ENCODE measurements around the gene OASL. TPM values are rescaled to one million over a fixed set of nuclear protein-coding genes. Genes with fewer than 3 reads are reported as not detected.

The OASL gene
- polyA plus RNA-seq, 1 of the 3 experiments (the other 2 are of a cell fraction) = 0.41 TPM

DNA sequence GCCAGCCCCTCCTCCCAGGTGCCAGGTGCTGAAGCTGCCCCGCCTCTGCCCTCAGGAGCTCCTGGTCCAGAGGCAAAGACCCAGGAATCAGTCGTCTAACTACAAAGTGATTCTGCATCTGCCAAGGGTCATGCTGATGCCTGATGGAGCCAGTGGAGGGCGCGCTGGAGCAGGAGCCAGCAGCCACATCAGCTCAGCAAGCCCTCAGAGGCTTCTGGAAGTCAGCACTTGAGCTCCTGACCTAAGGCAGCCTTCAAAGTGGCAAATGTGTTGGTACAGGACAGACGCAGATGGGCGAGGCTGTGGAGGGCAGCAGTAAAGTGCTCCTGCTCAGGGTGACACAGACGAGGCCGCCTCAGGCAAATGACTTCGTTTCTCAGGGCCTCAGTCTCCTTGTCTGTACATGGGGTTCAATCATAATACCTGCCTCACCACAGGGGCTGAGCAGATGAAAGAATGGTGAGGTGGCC, 33.7 kb downstream of the OASL start:
- TF ChIP-seq, protein P1, sequence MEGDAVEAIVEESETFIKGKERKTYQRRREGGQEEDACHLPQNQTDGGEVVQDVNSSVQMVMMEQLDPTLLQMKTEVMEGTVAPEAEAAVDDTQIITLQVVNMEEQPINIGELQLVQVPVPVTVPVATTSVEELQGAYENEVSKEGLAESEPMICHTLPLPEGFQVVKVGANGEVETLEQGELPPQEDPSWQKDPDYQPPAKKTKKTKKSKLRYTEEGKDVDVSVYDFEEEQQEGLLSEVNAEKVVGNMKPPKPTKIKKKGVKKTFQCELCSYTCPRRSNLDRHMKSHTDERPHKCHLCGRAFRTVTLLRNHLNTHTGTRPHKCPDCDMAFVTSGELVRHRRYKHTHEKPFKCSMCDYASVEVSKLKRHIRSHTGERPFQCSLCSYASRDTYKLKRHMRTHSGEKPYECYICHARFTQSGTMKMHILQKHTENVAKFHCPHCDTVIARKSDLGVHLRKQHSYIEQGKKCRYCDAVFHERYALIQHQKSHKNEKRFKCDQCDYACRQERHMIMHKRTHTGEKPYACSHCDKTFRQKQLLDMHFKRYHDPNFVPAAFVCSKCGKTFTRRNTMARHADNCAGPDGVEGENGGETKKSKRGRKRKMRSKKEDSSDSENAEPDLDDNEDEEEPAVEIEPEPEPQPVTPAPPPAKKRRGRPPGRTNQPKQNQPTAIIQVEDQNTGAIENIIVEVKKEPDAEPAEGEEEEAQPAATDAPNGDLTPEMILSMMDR (IDR thresholded peaks at IDR 0.05) = peak; percentile 77
- TF ChIP-seq, protein P2, sequence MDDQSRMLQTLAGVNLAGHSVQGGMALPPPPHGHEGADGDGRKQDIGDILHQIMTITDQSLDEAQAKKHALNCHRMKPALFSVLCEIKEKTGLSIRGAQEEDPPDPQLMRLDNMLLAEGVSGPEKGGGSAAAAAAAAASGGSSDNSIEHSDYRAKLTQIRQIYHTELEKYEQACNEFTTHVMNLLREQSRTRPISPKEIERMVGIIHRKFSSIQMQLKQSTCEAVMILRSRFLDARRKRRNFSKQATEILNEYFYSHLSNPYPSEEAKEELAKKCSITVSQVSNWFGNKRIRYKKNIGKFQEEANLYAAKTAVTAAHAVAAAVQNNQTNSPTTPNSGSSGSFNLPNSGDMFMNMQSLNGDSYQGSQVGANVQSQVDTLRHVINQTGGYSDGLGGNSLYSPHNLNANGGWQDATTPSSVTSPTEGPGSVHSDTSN (IDR thresholded peaks at IDR 0.05) = no peak
- TF ChIP-seq RAD21 (IDR thresholded peaks at IDR 0.05; ENCODE audit: low read length) (peak; percentile 63), SMC3 (IDR thresholded peaks at IDR 0.05; ENCODE audit: low read depth, low read length) (peak; percentile 72), NFIC (IDR thresholded peaks at IDR 0.05; ENCODE audit: borderline replicate concordance) (no peak), FOXM1 (IDR thresholded peaks at IDR 0.05; ENCODE audit: low read depth) (no peak), POLR2AphosphoS5 (IDR thresholded peaks at IDR 0.05; ENCODE audit: low read depth, low read length) (no peak), TAF1 (IDR thresholded peaks at IDR 0.05; ENCODE audit: borderline replicate concordance, low read depth, low read length) (no peak)
- TF ChIP-seq, protein P3, sequence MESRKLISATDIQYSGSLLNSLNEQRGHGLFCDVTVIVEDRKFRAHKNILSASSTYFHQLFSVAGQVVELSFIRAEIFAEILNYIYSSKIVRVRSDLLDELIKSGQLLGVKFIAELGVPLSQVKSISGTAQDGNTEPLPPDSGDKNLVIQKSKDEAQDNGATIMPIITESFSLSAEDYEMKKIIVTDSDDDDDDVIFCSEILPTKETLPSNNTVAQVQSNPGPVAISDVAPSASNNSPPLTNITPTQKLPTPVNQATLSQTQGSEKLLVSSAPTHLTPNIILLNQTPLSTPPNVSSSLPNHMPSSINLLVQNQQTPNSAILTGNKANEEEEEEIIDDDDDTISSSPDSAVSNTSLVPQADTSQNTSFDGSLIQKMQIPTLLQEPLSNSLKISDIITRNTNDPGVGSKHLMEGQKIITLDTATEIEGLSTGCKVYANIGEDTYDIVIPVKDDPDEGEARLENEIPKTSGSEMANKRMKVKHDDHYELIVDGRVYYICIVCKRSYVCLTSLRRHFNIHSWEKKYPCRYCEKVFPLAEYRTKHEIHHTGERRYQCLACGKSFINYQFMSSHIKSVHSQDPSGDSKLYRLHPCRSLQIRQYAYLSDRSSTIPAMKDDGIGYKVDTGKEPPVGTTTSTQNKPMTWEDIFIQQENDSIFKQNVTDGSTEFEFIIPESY (IDR thresholded peaks at IDR 0.05; ENCODE audit: borderline replicate concordance, low read depth) = no peak
- TF ChIP-seq, protein P4, sequence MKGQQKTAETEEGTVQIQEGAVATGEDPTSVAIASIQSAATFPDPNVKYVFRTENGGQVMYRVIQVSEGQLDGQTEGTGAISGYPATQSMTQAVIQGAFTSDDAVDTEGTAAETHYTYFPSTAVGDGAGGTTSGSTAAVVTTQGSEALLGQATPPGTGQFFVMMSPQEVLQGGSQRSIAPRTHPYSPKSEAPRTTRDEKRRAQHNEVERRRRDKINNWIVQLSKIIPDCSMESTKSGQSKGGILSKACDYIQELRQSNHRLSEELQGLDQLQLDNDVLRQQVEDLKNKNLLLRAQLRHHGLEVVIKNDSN (IDR thresholded peaks at IDR 0.05; ENCODE audit: borderline replicate concordance, low read depth) = no peak
- Histone ChIP-seq H3F3A (replicated peaks; ENCODE audit: insufficient read depth) (peaks cover 3% of the 10 kb centered on the region), H4K20me1 (ENCODE audit: insufficient read depth) (no peaks in the 10 kb centered on the region), H3K4me3 (ENCODE audit: low read depth in 2 of 2, low read length in 1 of 2) (no peak overlapping the region; a peak in 1 of 4 replicates), H2AFZ (ENCODE audit: low read depth) (no peak overlapping the region), H3K79me2 (ENCODE audit: insufficient read depth) (no peaks in the 10 kb centered on the region), H3K4me2 (no peak overlapping the region), H3K4me1 (ENCODE audit: control insufficient read depth in 1 of 2, insufficient read depth in 2 of 2, low read depth in 1 of 2, low read length in 1 of 2) (no peaks in the 10 kb centered on the region), H3K27ac (ENCODE audit: low read depth in 2 of 2, low read length in 1 of 2) (no peak overlapping the region), H3K9me3 (no peaks in the 10 kb centered on the region), H3K27me3 (ENCODE audit: insufficient read depth) (no peaks in the 10 kb centered on the region), H3K9me2 (no peaks in the 10 kb centered on the region), H3K9ac (no peak overlapping the region), H3K36me3 (replicated peaks in 1 of 2; ENCODE audit: control insufficient read depth in 1 of 2, insufficient read depth in 2 of 2, low read length in 1 of 2) (peaks cover 17 to 26% of the 10 kb centered on the region in 2 experiments)
- WGBS (ENCODE audit: low lambda C conversion rate) = 52% methylated on average over 9 of the region's 9 CpGs
- CTCF ChIA-PET = interaction anchor here (0.6 to 3.5 kb wide), 25 partner anchors 9 to 864 kb away, joined by 3 to 15 read pairs (median 4); partner anchors contain the start of gene C12orf43
- peak; percentile 70 for DNase-seq
- POLR2A ChIA-PET = no interaction called here

DNA sequence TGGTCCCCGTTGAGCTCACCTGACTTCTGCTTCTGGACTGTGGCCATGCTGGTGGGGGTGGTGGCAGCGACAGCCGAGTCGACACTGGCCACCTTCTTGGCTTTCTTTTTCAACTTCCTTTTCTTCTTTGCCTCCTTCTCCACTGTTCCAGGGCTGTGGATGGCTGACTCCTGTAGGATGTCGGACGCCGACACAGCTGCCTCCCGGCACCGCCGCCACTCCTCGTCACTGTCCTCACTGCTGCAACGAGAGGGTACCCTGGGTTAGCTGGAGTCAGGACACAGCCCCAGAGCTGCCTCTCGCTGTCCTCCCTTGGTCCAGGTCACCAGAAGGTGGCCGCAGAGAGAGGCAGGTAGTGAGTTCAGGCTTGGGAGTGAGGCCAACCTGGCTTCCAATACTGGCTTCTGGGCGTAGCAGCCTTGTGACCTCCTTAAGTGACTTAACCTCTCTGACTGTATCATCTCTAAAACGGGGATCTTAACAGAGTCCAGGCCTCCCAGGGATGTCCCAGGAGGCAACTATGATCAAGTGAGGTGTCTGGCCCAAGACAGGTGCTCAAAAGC, 34.7 kb downstream of the OASL start:
- H3K4me1 ChIP-seq (ENCODE audit: control insufficient read depth in 1 of 2, insufficient read depth in 2 of 2, low read depth in 1 of 2, low read length in 1 of 2) = no peaks in the 10 kb centered on the region
- no peak overlapping the region for H2AFZ ChIP-seq (ENCODE audit: low read depth)
- H3K9me3 ChIP-seq = no peaks in the 10 kb centered on the region
- 89% methylated on average over 16 of the region's 16 CpGs for WGBS (ENCODE audit: low lambda C conversion rate)
- DNase-seq = no peak
- H3K27ac ChIP-seq (ENCODE audit: low read depth in 2 of 2, low read length in 1 of 2) = no peak overlapping the region
- no peak overlapping the region for H3K9ac ChIP-seq
- ChIA-PET POLR2A (no interaction called here), CTCF (interaction anchor here (0.6 to 3.5 kb wide), 10 partner anchors 12 to 423 kb away, joined by 3 to 15 read pairs (median 4); partner anchors contain the start of genes C12orf43 and POP5)
- no peaks in the 10 kb centered on the region for H4K20me1 ChIP-seq (ENCODE audit: insufficient read depth)
- no peaks in the 10 kb centered on the region for H3K79me2 ChIP-seq (ENCODE audit: insufficient read depth)
- peaks cover 3% of the 10 kb centered on the region for H3F3A ChIP-seq (replicated peaks; ENCODE audit: insufficient read depth)
- no peak overlapping the region for H3K4me3 ChIP-seq (ENCODE audit: low read depth in 2 of 2, low read length in 1 of 2)
- H3K4me2 ChIP-seq = no peak overlapping the region
- H3K27me3 ChIP-seq (ENCODE audit: insufficient read depth) = no peaks in the 10 kb centered on the region
- no peaks in the 10 kb centered on the region for H3K9me2 ChIP-seq
- peaks cover 10 to 25% of the 10 kb centered on the region in 2 experiments for H3K36me3 ChIP-seq (replicated peaks in 1 of 2; ENCODE audit: control insufficient read depth in 1 of 2, insufficient read depth in 2 of 2, low read length in 1 of 2)
- TF ChIP-seq GABPA (IDR thresholded peaks at IDR 0.05; ENCODE audit: low read depth) = no peak
- TF ChIP-seq JUND (IDR thresholded peaks at IDR 0.05) = no peak
- TF ChIP-seq MXI1 (IDR thresholded peaks at IDR 0.05; ENCODE audit: low read depth, low read length) = no peak
- TF ChIP-seq RCOR1 (IDR thresholded peaks at IDR 0.05; ENCODE audit: low read length) = no peak
- TF ChIP-seq, protein P1 (IDR thresholded peaks at IDR 0.05) = no peak
- TF ChIP-seq SMC3 (IDR thresholded peaks at IDR 0.05; ENCODE audit: low read depth, low read length) = no peak
- TF ChIP-seq, protein P5, sequence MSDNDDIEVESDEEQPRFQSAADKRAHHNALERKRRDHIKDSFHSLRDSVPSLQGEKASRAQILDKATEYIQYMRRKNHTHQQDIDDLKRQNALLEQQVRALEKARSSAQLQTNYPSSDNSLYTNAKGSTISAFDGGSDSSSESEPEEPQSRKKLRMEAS (IDR thresholded peaks at IDR 0.05; ENCODE audit: low read depth) = no peak
- TF ChIP-seq SIN3A (IDR thresholded peaks at IDR 0.05; ENCODE audit: borderline replicate concordance, low read depth, low read length) = no peak
- no peak for TF ChIP-seq FOSL2 (IDR thresholded peaks at IDR 0.05; ENCODE audit: borderline replicate concordance, low read depth)
- no peak for TF ChIP-seq RFX5 (IDR thresholded peaks at IDR 0.05; ENCODE audit: low read length)
- no peak for TF ChIP-seq FOXJ3 (CRISPR knock-in tag; IDR thresholded peaks at IDR 0.05)

All from SK-N-SH (cell line).